HG03095 (cell line): ENCODE data around the gene CAPN8.

Source experiments
- ATAC-seq: cut with Tn5 transposase; IDR thresholded peaks from one replicate; pipeline ENCODE4 v1.9.1; 2021; ENCODE audit warnings: moderate library complexity; ENCODE audit not compliant: unreplicated experiment

Gene CAPN8

GRCh38 chr1:223665592-223666312 lies at the start of gene CAPN8:
Gene CAPN8, minus strand, starts transcription at chr1:223665701. Its CDS starts 55 bp downstream, at chr1:223665646.
- ATAC-seq, result no peak

- ATAC-seq, result no peak
Observed at GRCh38 chr1:223714849-223715603, 49.5 kb upstream of the CAPN8 start.

GRCh38 chr1:223714421-223714724 lies 48.9 kb upstream of the CAPN8 start:
- ATAC-seq, result no peak

GRCh38 chr1:223713546-223714420 lies 48.3 kb upstream of the CAPN8 start:
- no peak for ATAC-seq

DNA sequence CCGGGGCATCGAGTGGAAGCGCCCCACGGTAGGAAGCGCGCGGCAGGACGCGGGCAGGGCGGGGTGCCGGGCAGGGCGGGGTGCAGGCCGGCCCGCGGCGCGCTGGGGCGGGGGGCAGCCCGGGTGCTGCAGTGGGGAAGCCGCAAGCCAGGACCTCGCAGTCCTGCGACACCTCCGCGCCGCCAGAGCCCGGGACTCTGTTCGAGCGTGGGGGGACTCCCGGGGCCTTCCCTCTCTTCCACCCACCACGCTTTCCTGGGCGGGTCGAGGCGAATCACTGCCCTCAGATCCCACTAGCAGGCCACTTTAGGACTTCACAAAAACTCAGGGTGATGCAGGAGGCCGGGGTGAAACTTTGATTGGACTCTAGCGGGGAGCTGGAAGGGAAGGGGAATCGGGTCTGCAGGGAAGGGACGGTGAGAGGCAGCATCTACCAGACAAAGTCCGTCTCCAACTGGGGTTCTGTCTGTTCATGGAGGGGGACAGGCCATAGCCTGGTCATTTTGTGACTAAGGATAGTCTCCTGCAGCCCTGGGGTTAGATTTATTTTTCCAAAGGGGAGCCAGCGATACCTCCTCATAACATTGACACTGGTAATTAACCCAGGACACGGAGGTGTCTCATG lies 47.5 kb upstream of the CAPN8 start:
- peak; percentile 31 for ATAC-seq

DNA sequence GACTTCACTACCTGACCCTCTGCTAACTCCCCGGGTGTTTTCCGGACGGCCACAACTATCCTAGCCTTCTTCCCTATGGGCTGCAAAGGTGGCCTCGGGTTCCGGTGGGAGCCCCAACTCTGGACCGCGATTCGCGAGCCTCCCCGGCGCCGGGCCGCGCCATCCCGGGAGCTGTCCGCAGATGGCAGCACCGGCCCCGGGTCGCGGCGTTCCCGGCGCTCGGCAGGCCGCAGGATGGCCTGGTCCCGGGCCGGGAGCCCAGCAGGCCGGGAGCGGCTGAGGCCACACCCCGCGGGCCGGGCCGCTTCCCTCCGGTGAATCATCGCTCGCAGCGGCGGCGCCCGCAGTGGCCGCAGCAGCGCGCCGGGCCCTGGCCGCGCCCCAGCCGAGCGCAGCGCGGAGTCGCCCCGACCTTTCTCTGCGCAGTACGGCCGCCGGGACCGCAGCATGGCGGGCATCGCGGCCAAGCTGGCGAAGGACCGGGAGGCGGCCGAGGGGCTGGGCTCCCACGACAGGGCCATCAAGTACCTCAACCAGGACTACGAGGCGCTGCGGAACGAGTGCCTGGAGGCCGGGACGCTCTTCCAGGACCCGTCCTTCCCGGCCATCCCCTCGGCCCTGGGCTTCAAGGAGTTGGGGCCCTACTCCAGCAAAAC lies 46.8 kb upstream of the CAPN8 start, which contains the start of gene CAPN2:
Gene CAPN2, plus strand, starts transcription at position 346 of the 656 bp plus-strand sequence. Its CDS starts 102 bp downstream, at position 448.
- ATAC-seq, result peak; percentile 55

GRCh38 chr1:223711747-223712193 lies 46.3 kb upstream of the CAPN8 start:
- ATAC-seq, result no peak

- no peak for ATAC-seq
Observed at GRCh38 chr1:223711173-223711572, 45.7 kb upstream of the CAPN8 start.

- ATAC-seq, result no peak
Observed at GRCh38 chr1:223710179-223711133, 45.0 kb upstream of the CAPN8 start.

GRCh38 chr1:223709598-223709997 lies 44.1 kb upstream of the CAPN8 start:
- no peak for ATAC-seq

DNA sequence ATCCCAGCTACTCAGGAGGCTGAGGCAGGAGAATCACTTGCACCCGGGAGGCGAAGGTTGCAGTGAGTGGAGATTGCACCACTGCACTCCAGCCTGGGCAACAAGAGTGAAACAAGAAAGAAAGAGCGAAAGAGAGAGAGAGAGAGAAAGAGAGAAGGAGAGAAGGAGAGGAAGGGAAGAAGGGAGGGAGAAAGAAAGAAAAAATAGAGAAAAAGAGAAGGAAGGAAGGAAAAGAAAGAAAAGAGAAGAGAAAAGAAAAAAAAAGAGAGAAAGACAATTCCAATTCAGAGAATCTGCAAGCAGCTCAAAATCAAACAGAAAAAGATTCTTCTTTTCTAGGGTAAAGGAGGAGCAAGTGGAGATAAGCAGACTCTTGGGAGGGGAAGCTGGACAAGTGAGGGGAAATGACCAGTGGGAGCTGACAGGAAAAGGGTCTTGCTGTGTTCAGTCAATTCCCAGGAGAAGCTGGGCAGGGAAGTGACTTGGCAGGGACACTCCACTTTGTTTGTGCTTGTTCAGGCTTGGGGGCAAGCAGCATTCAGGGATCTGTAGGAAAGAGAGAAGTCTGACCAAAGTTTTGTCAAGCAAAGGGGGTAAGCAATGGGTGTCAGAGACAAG lies 43.3 kb upstream of the CAPN8 start:
- ATAC-seq, result no peak

GRCh38 chr1:223708001-223708359 lies 42.5 kb upstream of the CAPN8 start:
- ATAC-seq, result no peak

DNA sequence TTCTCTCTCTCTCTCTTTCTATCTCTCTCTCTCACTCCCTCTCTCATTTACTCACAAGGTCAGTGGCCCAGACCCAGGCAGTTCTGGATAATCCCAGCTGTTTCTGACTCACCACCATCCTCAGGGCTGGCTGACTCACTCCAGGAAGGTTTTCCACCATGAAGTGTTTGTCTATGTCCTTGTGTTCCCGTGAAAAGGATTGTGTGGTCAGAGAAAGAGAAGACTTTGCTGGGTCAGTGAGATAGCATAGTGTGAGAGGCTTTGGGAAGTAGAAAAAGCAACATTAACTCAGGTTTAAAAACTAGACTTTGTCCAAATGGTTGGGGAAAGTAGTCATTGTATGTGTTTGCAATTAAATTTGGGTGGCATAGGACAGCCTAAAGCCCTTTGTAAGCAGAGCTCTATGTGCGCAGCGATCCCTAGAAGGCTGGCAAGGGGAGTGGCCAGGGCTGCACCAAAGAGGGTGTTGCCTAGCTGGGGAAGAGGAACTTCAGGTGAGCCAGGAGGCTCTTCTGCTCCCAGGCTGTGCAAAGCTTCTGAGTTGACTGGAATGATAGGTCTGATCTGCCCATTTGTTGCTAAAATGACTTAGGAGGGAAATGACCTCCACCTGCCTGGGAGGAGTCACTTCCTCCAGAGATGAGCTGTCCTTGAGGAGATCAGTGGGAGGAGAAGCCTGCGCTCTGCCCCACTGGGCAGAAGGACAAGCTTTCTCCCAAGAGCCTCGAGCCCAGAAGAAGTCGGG lies 41.9 kb upstream of the CAPN8 start:
- no peak for ATAC-seq

GRCh38 chr1:223706077-223706973 lies 40.8 kb upstream of the CAPN8 start:
- no peak for ATAC-seq

GRCh38 chr1:223704921-223705878 lies 39.7 kb upstream of the CAPN8 start:
- ATAC-seq, result no peak

DNA sequence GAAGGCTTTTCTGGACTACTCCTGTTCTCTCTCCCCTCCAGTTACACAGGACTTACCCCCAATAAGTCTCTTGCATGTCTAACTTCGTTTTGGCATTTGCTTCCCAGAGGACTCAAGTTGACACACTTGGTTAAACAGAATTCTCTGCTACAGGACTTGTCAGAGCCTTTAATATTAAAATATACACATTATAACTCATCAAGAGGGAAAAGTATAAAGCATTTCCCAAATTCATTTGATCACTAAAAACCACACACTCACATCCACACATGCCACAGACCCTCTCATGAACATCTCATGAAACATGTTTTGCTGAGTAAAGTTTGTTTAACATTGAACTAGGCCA lies 38.1 kb upstream of the CAPN8 start:
- ATAC-seq, result no peak
